HG03039 (cell line): ENCODE results near the gene B3GNT7.
"Not testable (repeated sequence)": the region's sequence is repeated elsewhere in the genome, so short reads cannot be mapped to it uniquely, and the experiment has no call there.

Experiments used
- ATAC-seq: cut with Tn5 transposase; IDR thresholded peaks from one replicate; pipeline ENCODE4 v1.9.1; 2021; ENCODE audit warnings: mild to moderate bottlenecking, moderate library complexity; ENCODE audit not compliant: unreplicated experiment

Gene B3GNT7

GRCh38 chr2:231395188-231396057 lies at the start of gene B3GNT7:
Gene B3GNT7, plus strand, starts transcription at chr2:231395710. Its CDS starts 94 bp downstream, at chr2:231395804.
- ATAC-seq, result no peak

GRCh38 chr2:231347081-231347480 lies 48.4 kb upstream of the B3GNT7 start:
- ATAC-seq, result no peak

GRCh38 chr2:231347638-231348037 lies 47.9 kb upstream of the B3GNT7 start:
- ATAC-seq, result no peak

- no peak for ATAC-seq
Measured at GRCh38 chr2:231348173-231348572, 47.3 kb upstream of the B3GNT7 start.

GRCh38 chr2:231348704-231349373 lies 46.7 kb upstream of the B3GNT7 start:
- no peak for ATAC-seq

GRCh38 chr2:231349374-231349735 lies 46.2 kb upstream of the B3GNT7 start:
- ATAC-seq, result not testable (repeated sequence)

GRCh38 chr2:231351648-231352047 lies 43.9 kb upstream of the B3GNT7 start:
- no peak for ATAC-seq

- no peak for ATAC-seq
Measured at GRCh38 chr2:231353469-231353868, 42.0 kb upstream of the B3GNT7 start.

GRCh38 chr2:231355508-231356465 lies 39.7 kb upstream of the B3GNT7 start:
- no peak for ATAC-seq

GRCh38 chr2:231356466-231356844 lies 39.1 kb upstream of the B3GNT7 start:
- no peak for ATAC-seq

GRCh38 chr2:231357048-231357447 lies 38.5 kb upstream of the B3GNT7 start:
- ATAC-seq, result no peak

GRCh38 chr2:231357931-231358330 lies 37.6 kb upstream of the B3GNT7 start:
- no peak for ATAC-seq

- ATAC-seq, result no peak
Measured at GRCh38 chr2:231359441-231359840, 36.1 kb upstream of the B3GNT7 start.

GRCh38 chr2:231359948-231360347 lies 35.6 kb upstream of the B3GNT7 start:
- no peak for ATAC-seq

GRCh38 chr2:231360401-231360800 lies 35.1 kb upstream of the B3GNT7 start:
- ATAC-seq, result no peak

- no peak for ATAC-seq
Measured at GRCh38 chr2:231360881-231361371, 34.6 kb upstream of the B3GNT7 start.

GRCh38 chr2:231361701-231362554 lies 33.6 kb upstream of the B3GNT7 start:
- ATAC-seq, result peak; percentile 83

GRCh38 chr2:231362555-231363184 lies 32.8 kb upstream of the B3GNT7 start:
- ATAC-seq, result no peak

- ATAC-seq, result no peak
Measured at GRCh38 chr2:231364061-231364460, 31.4 kb upstream of the B3GNT7 start.
